Measurements from ENCODE around the gene GPATCH2L.

GRCh38 chr14:76252471-76252870 lies 100.7 kb downstream of the GPATCH2L start:
- no peak for TF ChIP-seq CTCF (IDR thresholded peaks at IDR 0.05)
- TF ChIP-seq POLR2A (IDR thresholded peaks at IDR 0.05): no peak
